GM18861 (cell line): ENCODE results near the gene SMTNL2.
"Not testable (repeated sequence)": the region's sequence is repeated elsewhere in the genome, so short reads cannot be mapped to it uniquely, and the experiment has no call there.

Source experiments
- ATAC-seq: cut with Tn5 transposase; IDR thresholded peaks from one replicate; pipeline ENCODE4 v1.9.1; 2021; ENCODE audit not compliant: unreplicated experiment

Gene SMTNL2

GRCh38 chr17:4584917-4585637, 748 bp downstream of the SMTNL2 start:
- ATAC-seq = no peak

GRCh38 chr17:4585638-4585994, 1.3 kb downstream of the SMTNL2 start:
- ATAC-seq = no peak

GRCh38 chr17:4586043-4586442, 1.7 kb downstream of the SMTNL2 start:
- ATAC-seq = no peak

GRCh38 chr17:4587195-4587594, 2.9 kb downstream of the SMTNL2 start:
- ATAC-seq = no peak

GRCh38 chr17:4587803-4588202, 3.5 kb downstream of the SMTNL2 start:
- no peak for ATAC-seq

GRCh38 chr17:4588391-4588790, 4.1 kb downstream of the SMTNL2 start:
- ATAC-seq = no peak

- ATAC-seq = no peak
These were observed 4.7 kb downstream of the SMTNL2 start for GRCh38 chr17:4588898-4589625.

- ATAC-seq = not testable (repeated sequence)
These were observed 5.7 kb downstream of the SMTNL2 start for GRCh38 chr17:4590042-4590441.

- ATAC-seq = no peak
These were observed 6.7 kb downstream of the SMTNL2 start for GRCh38 chr17:4590981-4591453.

- no peak for ATAC-seq
These were observed 7.2 kb downstream of the SMTNL2 start for GRCh38 chr17:4591529-4591928.

- no peak for ATAC-seq
These were observed 8.1 kb downstream of the SMTNL2 start for GRCh38 chr17:4592240-4593005.

GRCh38 chr17:4593021-4593421, 8.7 kb downstream of the SMTNL2 start:
- no peak for ATAC-seq

- ATAC-seq = no peak
These were observed 10.1 kb downstream of the SMTNL2 start for GRCh38 chr17:4594406-4594805.

GRCh38 chr17:4594931-4595684, 10.8 kb downstream of the SMTNL2 start:
- no peak for ATAC-seq

GRCh38 chr17:4595685-4596342, 11.5 kb downstream of the SMTNL2 start:
- not testable (repeated sequence) for ATAC-seq

- no peak for ATAC-seq
These were observed 12.5 kb downstream of the SMTNL2 start for GRCh38 chr17:4596636-4597380.

- no peak for ATAC-seq
These were observed 13.6 kb downstream of the SMTNL2 start for GRCh38 chr17:4597975-4598374.

GRCh38 chr17:4598776-4599504, 14.6 kb downstream of the SMTNL2 start:
- no peak for ATAC-seq
